ENCODE data around the gene DMWD.
"Not testable (repeated sequence)": the region's sequence is repeated elsewhere in the genome, so short reads cannot be mapped to it uniquely, and the experiment has no call there.

DMWD gene

DNA sequence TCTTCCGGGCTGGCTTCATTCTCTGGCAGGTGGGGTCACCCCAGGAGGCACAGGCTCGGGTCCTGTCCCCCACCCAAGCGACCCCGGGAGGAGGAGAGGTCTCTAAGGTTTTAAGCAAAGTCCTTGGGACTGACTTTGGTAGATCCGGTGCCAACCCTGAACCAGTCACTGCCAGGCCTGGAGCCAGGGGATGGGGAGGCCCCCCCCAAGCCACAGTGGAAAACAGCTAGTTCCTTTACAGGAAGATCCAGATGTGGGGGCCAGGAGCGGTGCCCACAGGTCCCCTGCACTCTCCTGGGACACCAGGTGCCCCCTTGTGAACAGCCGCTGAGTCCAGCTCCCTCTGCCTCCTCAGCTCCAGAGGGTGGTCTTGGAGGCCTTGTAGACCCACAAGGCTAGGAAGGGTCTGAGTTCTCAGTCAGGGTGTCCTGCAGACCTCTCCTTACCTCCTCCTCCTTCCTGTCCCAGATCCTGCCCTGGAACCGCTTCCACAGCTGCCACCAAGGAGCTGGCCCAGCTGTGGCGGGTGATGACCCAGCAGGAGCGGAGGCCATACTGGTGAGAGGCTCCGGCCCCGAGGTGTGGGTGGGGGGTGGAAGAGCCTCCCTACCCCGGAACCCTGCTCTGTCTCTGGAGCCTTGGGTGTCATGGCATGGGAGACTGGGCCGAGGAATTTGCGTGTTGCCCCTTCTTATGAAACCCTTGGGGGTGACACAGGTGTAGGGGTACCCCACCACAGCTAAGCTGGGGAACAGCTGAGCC is 29.6 kb downstream of the DMWD start:
- Mint-ChIP-seq H3K4me1 (no peaks in the 10 kb centered on the region), H3K4me3 (no peak overlapping the region), H3K9me3 (no peaks in the 10 kb centered on the region), H3K27me3 (peaks cover 5% of the 10 kb centered on the region), H3K27ac (no peak overlapping the region), H3K36me3 (no peaks in the 10 kb centered on the region)

GRCh38 chr19:45761714-45762113 is 30.9 kb downstream of the DMWD start:
- Mint-ChIP-seq H3K27ac (no peak overlapping the region), H3K4me3 (no peak overlapping the region), H3K36me3 (no peaks in the 10 kb centered on the region), H3K4me1 (no peaks in the 10 kb centered on the region), H3K27me3 (peaks cover 5% of the 10 kb centered on the region), H3K9me3 (no peaks in the 10 kb centered on the region)

GRCh38 chr19:45758921-45759320 is 33.7 kb downstream of the DMWD start:
- no peaks in the 10 kb centered on the region for H3K4me1 Mint-ChIP-seq

DNA sequence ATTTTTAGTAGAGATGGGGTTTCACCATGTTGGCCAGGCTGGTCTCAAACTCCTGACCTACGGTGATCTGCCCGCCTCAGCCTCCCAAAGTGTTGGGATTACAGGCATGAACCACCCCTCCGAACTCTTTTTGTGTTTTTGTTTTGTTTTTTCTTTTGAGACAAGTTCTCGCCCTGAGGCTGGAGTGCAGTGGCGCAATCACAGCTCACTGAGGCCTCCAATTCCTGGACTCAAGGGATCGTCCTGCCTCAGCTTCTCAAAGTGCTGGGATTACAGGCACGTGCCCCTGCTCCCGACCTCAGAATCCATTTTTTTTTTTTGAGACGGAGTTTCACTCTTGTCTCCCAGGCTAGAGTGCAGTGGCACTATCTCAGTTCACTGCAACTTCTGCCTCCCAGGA is 35.0 kb downstream of the DMWD start:
- Mint-ChIP-seq H3K36me3 (no peaks in the 10 kb centered on the region), H3K4me3 (no peak overlapping the region), H3K27ac (no peak overlapping the region), H3K9me3 (no peaks in the 10 kb centered on the region), H3K4me1 (no peaks in the 10 kb centered on the region), H3K27me3 (no peaks in the 10 kb centered on the region)

More at GRCh38 chr19:45758921-45759320, 33.7 kb downstream of the DMWD start:
- Mint-ChIP-seq H3K27ac (no peak overlapping the region), H3K36me3 (no peaks in the 10 kb centered on the region), H3K27me3 (no peaks in the 10 kb centered on the region), H3K4me3 (no peak overlapping the region), H3K9me3 (no peaks in the 10 kb centered on the region)

GRCh38 chr19:45754323-45754722 is 38.3 kb downstream of the DMWD start:
- Mint-ChIP-seq H3K36me3 (no peaks in the 10 kb centered on the region), H3K4me1 (no peaks in the 10 kb centered on the region), H3K27me3 (no peaks in the 10 kb centered on the region), H3K4me3 (no peak overlapping the region), H3K27ac (no peak overlapping the region), H3K9me3 (no peaks in the 10 kb centered on the region)

DNA sequence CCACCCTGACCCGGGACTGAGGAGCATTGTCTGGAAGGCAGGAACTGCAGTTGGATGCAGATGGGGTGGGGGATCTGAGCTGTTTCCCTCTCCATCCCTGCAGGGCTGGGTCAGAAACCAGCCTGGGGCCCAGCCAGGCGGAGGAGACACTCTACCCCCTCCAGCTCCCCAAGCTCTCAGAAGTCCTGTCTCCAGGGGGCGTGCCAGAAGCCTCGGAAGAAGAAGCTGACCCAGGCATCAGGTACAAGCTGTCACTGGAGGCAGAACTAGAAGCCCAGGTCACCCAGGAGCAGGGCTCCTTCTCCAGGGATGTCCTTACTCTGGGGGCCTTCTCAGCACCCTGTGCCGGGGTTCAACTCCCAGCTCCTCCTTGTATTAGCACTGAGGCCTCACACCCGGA is 39.1 kb downstream of the DMWD start:
- Mint-ChIP-seq H3K4me3 (no peak overlapping the region), H3K36me3 (no peaks in the 10 kb centered on the region), H3K27me3 (no peaks in the 10 kb centered on the region), H3K9me3 (no peaks in the 10 kb centered on the region), H3K27ac (no peak overlapping the region), H3K4me1 (no peaks in the 10 kb centered on the region)

- Mint-ChIP-seq H3K27ac (no peak overlapping the region), H3K4me3 (no peak overlapping the region), H3K9me3 (no peaks in the 10 kb centered on the region), H3K36me3 (no peaks in the 10 kb centered on the region), H3K4me1 (no peaks in the 10 kb centered on the region), H3K27me3 (no peaks in the 10 kb centered on the region)
Measured at GRCh38 chr19:45752639-45753038, 40.0 kb downstream of the DMWD start.

GRCh38 chr19:45751483-45751882 is 41.2 kb downstream of the DMWD start:
- not testable (repeated sequence) for H3K36me3 Mint-ChIP-seq, H3K4me1 Mint-ChIP-seq, H3K27me3 Mint-ChIP-seq, H3K27ac Mint-ChIP-seq, H3K4me3 Mint-ChIP-seq, H3K9me3 Mint-ChIP-seq

DNA sequence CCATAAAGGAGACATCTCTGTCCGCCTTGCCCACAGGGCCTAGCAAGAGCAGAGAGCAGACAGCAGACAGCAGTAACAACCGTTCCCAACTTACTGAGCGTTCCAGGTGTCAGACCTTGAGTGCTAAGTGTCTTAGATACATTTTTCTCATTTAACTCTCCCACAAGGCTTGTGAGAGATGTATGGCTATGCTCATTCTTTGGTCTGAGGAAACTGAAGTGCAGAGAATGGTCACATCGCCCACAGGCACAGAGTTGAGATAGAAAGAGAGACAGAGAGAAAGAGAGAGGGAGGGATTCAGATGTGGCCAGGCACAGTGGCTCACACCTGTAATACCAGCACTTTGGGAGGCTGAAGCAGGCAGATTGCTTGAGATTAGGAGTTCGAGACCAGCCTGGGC is 45.1 kb downstream of the DMWD start:
- Mint-ChIP-seq H3K27ac (no peak overlapping the region), H3K4me3 (no peak overlapping the region), H3K27me3 (no peaks in the 10 kb centered on the region), H3K9me3 (no peaks in the 10 kb centered on the region), H3K4me1 (no peaks in the 10 kb centered on the region), H3K36me3 (no peaks in the 10 kb centered on the region)

DNA sequence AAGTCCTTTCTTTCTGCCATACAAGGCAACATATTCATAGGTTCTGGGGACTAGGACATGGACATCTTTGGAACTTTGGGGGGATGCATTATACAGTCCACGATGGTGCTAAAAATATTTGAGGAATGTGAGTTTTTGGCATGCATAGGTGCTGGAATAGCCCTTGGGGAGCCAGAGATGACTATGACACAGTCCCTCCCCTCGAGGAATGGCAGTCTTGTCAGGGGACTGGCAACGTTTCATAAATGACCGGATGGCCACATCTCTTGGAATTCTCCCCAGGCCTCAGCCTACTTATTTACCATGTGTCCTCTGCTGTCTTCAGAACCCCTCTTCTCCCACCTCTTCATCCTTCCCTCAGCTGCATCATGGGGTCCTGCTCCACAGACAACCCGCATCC is 45.8 kb downstream of the DMWD start:
- Mint-ChIP-seq H3K36me3 (no peaks in the 10 kb centered on the region), H3K4me3 (no peak overlapping the region), H3K27me3 (no peaks in the 10 kb centered on the region), H3K9me3 (no peaks in the 10 kb centered on the region), H3K27ac (no peak overlapping the region), H3K4me1 (no peaks in the 10 kb centered on the region)

GRCh38 chr19:45745606-45746005 is 47.0 kb downstream of the DMWD start:
- H3K27ac Mint-ChIP-seq = no peak overlapping the region
- H3K27me3 Mint-ChIP-seq = no peaks in the 10 kb centered on the region
- no peak overlapping the region for H3K4me3 Mint-ChIP-seq
- H3K9me3 Mint-ChIP-seq = no peaks in the 10 kb centered on the region
- H3K4me1 Mint-ChIP-seq = no peaks in the 10 kb centered on the region
- H3K36me3 Mint-ChIP-seq = no peaks in the 10 kb centered on the region

- Mint-ChIP-seq H3K4me1 (no peaks in the 10 kb centered on the region), H3K4me3 (no peak overlapping the region), H3K36me3 (no peaks in the 10 kb centered on the region), H3K9me3 (no peaks in the 10 kb centered on the region), H3K27ac (no peak overlapping the region), H3K27me3 (no peaks in the 10 kb centered on the region)
Measured at GRCh38 chr19:45742969-45743368, 49.7 kb downstream of the DMWD start.

DNA sequence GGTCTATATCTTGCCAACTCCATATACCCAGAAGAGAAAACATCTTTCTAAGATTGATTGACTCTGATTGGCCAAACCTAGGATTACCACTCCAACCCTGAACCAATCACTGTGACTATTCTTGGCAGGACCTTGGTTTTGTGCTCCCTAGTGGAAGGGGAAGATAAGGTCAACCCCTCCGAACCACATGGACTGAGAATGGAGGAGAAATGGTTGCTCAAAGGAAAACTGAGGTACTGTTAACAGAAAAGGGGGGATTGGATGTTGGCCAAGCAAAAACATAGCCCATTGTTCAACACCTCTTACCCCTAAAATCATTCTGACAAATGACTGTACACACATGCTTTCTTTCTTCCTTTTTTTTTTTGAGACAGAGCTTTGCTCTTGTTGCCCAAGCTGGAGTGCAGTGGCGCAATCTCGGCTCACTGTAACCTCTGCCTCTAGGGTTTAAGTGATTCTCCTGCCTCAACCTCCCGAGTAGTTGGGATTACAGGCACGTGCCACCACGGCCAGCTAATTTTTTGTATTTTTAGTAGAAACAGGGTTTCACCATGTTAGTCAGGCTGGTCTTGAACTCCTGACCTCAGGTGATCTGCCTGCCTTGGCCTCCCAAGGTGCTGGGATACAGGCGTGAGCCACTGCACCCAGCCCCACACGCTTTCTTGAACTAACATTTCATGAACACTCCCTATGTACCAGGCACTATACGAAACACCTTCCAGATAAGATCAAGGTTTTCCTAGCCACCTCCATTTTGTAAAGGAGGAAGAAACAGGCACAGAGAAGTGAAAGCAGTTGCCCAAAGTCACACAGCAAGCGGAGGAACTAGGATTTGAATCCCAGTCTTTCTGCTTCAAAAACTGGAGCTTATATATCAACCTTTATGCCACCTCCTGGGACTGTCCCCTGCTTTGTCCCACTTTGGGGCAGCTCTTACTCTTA is 52.9 kb downstream of the DMWD start:
- no peak overlapping the region for H3K27ac Mint-ChIP-seq
- no peaks in the 10 kb centered on the region for H3K27me3 Mint-ChIP-seq
- no peaks in the 10 kb centered on the region for H3K9me3 Mint-ChIP-seq
- no peak overlapping the region for H3K4me3 Mint-ChIP-seq
- H3K4me1 Mint-ChIP-seq = no peaks in the 10 kb centered on the region
- H3K36me3 Mint-ChIP-seq = no peaks in the 10 kb centered on the region

GRCh38 chr19:45733160-45733810 is 59.4 kb downstream of the DMWD start, which contains the start of gene MEIOSIN:
MEIOSIN (plus strand) TSS chr19:45733439; CDS start chr19:45735377, 1,938 bp downstream.
- H3K27ac Mint-ChIP-seq = no peak within 1 kb of the TSS
- peaks cover 22% of the 10 kb centered on the region for H3K4me1 Mint-ChIP-seq
- no peaks in the 10 kb centered on the region for H3K36me3 Mint-ChIP-seq
- no peaks in the 10 kb centered on the region for H3K9me3 Mint-ChIP-seq
- no peaks in the 10 kb centered on the region for H3K27me3 Mint-ChIP-seq
- H3K4me3 Mint-ChIP-seq = no peak within 1 kb of the TSS

Measured in activated naive CD4-positive, alpha-beta T cell treated with anti-CD3 and anti-CD28 coated beads, Interleukin-2, amount 50 U/mL, for 24 hours (primary cell).